CD4-positive, alpha-beta T cell treated with Interleukin-10 for 1 hour (primary cell): ENCODE measurements around the gene CENPB.
A peak's percentile ranks its signal among the peaks of the same experiment; 100 is the strongest.

Experiments
- DNase-seq: peaks from one replicate; pipeline ENCODE4 v3.0.0-alpha.2; 2020

Gene CENPB

GRCh38 chr20:3744806-3745685, 41.5 kb downstream of the CENPB start:
- peak; percentile 83 for DNase-seq

DNA sequence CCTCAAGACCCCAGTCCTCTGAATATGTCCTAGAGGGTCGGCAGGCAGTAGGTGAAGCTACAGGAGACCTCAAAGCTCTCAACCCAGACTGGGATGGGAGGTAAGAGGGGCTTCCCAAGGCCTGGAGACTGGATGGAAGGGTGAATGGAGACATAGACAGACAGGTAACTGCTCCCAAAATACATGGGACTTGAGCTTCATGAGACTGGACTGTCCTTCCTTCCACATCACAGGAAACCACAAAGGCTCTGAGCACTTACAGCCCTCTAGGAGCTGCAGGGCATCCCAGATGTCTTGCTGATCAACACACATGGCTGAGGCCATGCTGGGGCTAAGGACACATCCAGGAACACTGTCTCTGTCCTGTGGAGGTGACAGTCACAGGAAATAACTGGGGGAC, 42.5 kb downstream of the CENPB start:
- no peak for DNase-seq

DNA sequence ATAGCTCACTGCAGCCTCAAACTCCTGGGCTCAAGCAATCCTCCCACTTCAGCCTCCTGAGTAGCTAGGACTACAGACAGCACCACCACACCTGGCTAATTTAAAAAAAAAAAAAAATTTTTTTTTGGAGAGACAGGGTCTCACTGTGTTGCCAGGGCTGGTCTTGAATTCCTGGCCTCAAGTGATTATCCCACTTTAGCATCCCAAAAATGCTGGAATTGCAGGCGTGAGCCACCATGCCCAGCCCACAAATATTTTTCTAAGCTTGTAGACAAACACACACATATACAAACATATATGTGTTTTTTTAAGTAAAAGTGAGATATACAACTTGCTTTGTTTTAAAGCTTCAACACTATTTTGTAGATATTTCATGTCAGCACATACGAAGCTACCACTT, 43.3 kb downstream of the CENPB start:
- DNase-seq: no peak

DNA sequence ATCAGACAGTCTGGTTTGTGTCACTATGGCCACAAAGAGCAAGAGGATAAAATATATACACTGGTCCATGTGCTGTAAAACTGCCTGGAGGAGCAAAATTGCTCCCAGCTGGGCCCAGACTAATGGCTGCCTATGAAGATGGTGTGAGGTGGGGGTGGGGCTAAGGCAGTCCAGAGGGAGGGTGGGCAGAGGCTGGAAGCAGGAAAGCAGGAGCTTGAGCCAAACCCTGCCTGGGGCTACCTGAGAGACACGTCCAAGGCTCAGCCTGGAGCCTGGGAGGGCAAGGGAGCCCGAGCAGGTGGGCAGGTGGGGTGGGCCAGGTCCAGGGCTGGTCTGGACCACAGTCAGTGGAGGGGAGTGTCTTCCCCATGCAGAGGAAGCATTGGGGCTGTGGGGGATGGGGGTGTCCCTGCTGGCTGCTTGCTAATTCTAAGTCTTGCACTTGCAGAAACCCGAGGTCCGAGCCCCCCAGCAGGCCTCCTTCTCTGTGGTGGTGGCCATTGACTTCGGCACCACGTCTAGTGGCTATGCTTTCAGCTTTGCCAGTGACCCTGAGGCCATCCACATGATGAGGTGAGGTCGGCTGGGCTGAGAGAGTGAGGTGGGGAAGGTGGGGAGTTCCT, 44.6 kb downstream of the CENPB start:
- no peak for DNase-seq

DNA sequence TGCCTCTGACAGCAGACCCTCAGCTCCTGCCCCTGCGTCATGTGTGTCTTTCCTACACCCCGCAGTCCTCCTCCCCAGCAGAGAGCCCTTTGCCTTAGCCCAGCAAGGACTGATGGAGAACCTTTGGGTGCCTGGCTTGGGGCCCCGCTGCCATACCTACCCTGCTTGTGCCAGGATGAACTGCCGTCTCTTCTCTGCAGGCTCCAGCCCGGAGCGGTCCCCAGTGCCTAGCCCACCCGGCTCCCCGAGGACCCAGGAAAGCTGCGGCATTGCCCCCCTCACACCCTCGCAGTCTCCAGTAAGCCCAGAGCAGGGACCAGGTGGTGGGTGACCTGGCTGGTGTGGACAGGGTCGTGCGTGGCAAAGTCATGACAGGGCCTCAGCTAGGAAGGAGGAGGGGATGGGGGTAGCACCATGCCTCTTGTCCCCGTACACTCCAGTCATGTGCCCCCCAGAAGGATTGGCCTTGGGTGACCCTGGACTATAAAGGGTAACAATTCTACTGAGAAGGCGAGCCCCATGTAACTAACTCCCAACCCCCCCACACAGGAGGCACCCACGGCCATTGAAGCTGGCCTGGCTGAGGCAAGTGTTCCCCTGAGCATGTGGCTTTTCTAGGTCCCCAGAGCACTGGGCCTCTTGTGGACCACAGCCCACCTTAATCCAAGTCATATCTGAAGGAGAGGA, 45.8 kb downstream of the CENPB start:
- DNase-seq: no peak

- DNase-seq: no peak
These were observed 46.6 kb downstream of the CENPB start for GRCh38 chr20:3739926-3740451.

- no peak for DNase-seq
These were observed 47.2 kb downstream of the CENPB start for GRCh38 chr20:3739054-3739925.

- DNase-seq: no peak
These were observed 48.2 kb downstream of the CENPB start for GRCh38 chr20:3738111-3739053.

- DNase-seq: no peak
These were observed 50.8 kb downstream of the CENPB start for GRCh38 chr20:3735768-3736167.

DNA sequence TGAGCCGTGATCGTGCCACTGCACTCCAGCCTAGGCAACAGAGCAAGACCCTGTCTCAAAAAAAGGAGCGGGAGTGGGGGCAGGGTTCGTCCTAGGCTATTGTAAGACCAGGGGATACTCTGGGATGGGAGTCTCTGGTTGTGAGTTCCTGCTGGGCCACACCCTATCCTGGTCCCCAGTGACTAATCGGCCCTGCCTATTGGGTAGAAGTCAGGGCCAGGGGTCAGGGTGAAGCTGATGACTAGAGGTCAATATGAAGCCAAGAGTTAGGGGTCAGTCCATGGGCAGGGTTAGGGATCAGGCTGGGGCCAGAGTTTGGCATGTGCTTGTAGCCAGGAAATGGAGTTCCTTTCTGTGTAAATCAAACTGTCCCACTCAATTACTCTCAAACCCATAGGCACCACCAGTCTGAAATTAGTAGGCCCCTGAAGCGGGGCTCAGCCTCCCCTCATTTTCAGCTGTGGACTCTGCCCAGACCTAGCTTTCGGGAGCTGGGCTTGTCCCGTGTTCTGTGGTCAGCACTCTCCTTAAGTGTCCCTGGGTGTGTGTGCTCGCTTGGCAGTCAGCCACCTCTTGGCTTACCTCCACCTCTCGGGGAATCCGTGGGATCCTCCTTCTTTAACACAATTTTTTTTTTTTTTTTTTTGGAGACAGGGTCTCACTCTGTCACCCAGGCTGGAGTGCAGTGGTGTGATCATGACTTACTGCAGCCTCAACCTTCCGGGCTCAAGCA, 52.3 kb downstream of the CENPB start:
- no peak for DNase-seq
